Stomach (tissue), 9 donors: ENCODE results near the gene GRK2. TPM values are rescaled to one million over a fixed set of nuclear protein-coding genes. Genes with fewer than 3 reads are reported as not detected.
A peak's percentile ranks its signal among the peaks of the same experiment; 100 is the strongest.

Experiments
- DNase-seq, 2 donors: peaks; one replicate each; pipeline versions ENCODE4 v3.0.0 to v3.0.0-alpha.2; 2013 to 2019
- H3K27ac ChIP-seq, 5 donors: fragments of 200-600 bp in 4 of 5; sonication (generic) in 4 of 5; one replicate each; pipeline ENCODE4 v1.5.1; 2013 to 2019; ENCODE audit warnings: mild to moderate bottlenecking in 1 of 5, moderate library complexity in 1 of 5
- H3K27me3 ChIP-seq, 3 donors: fragments of 200-600 bp; sonication (generic); one replicate each; pipeline ENCODE4 v1.5.1; 2017 to 2019; ENCODE audit warnings: mixed run types in 1 of 3
- H3K36me3 ChIP-seq, 4 donors: fragments of 200-600 bp; sonication (generic); 1 replicate in 3 of 4; 2 replicates in 1 of 4; pipeline ENCODE4 v1.5.1; 2016 to 2019
- H3K4me1 ChIP-seq, 4 donors: fragments of 200-600 bp; sonication (generic); one replicate each; pipeline ENCODE4 v1.5.1; 2016 to 2019
- H3K4me3 ChIP-seq, 4 donors: fragments of 200-600 bp; sonication (generic) in 3 of 4; one replicate each; pipeline ENCODE4 v1.5.1; 2016 to 2019; ENCODE audit warnings: mild to moderate bottlenecking in 1 of 4
- H3K9me3 ChIP-seq, 4 donors: fragments of 200-600 bp; sonication (generic); one replicate each; pipeline ENCODE4 v1.5.1; 2016 to 2019
- EP300 ChIP-seq: sonication (generic); formaldehyde crosslinking; IDR thresholded peaks from one replicate; pipeline ENCODE4 v1.6.1; 2017; ENCODE audit warnings: antibody characterized with exemption
- POLR2A ChIP-seq, 4 donors: fragments of 450-650 bp; IDR thresholded peaks; one replicate each; pipeline ENCODE4 v1.6.1; 2016; ENCODE audit warnings: antibody characterized with exemption in 4 of 4, control low read depth in 2 of 4, mild to moderate bottlenecking in 1 of 4, moderate library complexity in 1 of 4
- POLR2AphosphoS5 ChIP-seq, 3 donors: sonication (generic); formaldehyde crosslinking; IDR thresholded peaks; one replicate each; pipeline ENCODE4 v1.6.1; 2016; ENCODE audit warnings: antibody characterized with exemption in 3 of 3
- WGBS, 5 donors: extraction: QIAGEN DNeasy Blood & Tissue Kit in 3 of 5; methylation state at CpG; one replicate each; pipeline versions ENCODE4 v1.1.5 to v1.1.7; 2013 to 2018; 5-methylcytosine and 5-hydroxymethylcytosine counted together
- intact Hi-C: fragments of 100-400 bp; cut with DNase I; formaldehyde crosslinking; loops from one replicate; pipeline ENCODE4 v1.15.1; 2023; ENCODE audit warnings: low total_unique reads
- polyA plus RNA-seq, 3 donors: library from polyadenylated mRNA; stranded (reverse); fragments of 200-250 nt; gene quantifications; one replicate each; pipeline ENCODE4 v1.2.3, GENCODE V29; 2013
- total RNA-seq, 5 donors: library from RNA; depleted of rRNA; stranded (reverse); fragments of >200 nt; gene quantifications; one replicate each; pipeline versions ENCODE4 v1.1.0 to v1.2.3, GENCODE V29; 2014 to 2016
- TF ChIP-seq, protein P1 (sequence below), 7 experiments: fragments of 450-650 bp in 4 of 7; fragments of 200-600 bp in 3 of 7; sonication (generic) in 3 of 7; IDR thresholded peaks; one replicate each; pipeline ENCODE4 v1.5.1; 2016 to 2019; ENCODE audit warnings: antibody characterized with exemption in 7 of 7, control low read depth in 2 of 7, mild to moderate bottlenecking in 1 of 7
- donor health status: healthy with polysubstance abuse.
- donor health status: Bipolar disorder and iron deficiency.
- donor health status: healthy.

The GRK2 gene
- total and polyA plus RNA-seq, 8 donors, result 44.0 to 266 (median 86.2) TPM

DNA sequence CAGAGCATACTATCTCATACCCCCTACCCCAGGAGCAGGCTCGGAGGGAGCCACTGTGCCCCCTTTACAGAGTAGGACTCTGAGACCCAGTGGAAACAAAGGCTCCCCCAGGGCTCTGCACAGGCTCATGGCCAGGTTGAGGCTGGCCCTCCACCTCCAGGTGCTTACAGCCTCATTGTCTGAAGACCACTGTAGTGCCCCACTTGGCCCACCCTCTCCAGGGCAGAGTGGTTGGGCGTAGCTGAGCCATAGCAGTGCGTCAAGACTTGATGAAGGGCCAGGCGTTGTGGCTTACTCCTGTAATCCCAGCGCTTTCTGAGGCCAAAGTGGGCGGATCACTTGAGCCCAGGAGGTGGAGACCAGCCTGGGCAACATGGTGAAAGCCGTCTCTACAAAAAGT is 24.5 kb downstream of the GRK2 start:
- Histone ChIP-seq H3K4me1 (peaks cover 44 to 74% (median 57%) of the 10 kb centered on the region in 4 donors), H3K27me3 (no peaks in the 10 kb centered on the region), H3K36me3 (peaks cover 16 to 54% (median 47%) of the 10 kb centered on the region in 4 donors), H3K4me3 (peak overlapping the region in 3 of 4 donors; percentile 70 to 80 (median 73)), H3K9me3 (peaks cover 0 to 7% (median 0%) of the 10 kb centered on the region in 4 donors), H3K27ac (peak overlapping the region in 4 of 5 donors; percentile 85 to 99 (median 94))
- WGBS, 5 donors, result 68 to 87% (median 75%) methylated on average over 7 of the region's 7 CpGs
- TF ChIP-seq POLR2A (IDR thresholded peaks at IDR 0.05) (no peak), POLR2AphosphoS5 (IDR thresholded peaks at IDR 0.05) (peak in 1 of 3 donors; percentile 20), EP300 (no peak)
- TF ChIP-seq, protein P1, sequence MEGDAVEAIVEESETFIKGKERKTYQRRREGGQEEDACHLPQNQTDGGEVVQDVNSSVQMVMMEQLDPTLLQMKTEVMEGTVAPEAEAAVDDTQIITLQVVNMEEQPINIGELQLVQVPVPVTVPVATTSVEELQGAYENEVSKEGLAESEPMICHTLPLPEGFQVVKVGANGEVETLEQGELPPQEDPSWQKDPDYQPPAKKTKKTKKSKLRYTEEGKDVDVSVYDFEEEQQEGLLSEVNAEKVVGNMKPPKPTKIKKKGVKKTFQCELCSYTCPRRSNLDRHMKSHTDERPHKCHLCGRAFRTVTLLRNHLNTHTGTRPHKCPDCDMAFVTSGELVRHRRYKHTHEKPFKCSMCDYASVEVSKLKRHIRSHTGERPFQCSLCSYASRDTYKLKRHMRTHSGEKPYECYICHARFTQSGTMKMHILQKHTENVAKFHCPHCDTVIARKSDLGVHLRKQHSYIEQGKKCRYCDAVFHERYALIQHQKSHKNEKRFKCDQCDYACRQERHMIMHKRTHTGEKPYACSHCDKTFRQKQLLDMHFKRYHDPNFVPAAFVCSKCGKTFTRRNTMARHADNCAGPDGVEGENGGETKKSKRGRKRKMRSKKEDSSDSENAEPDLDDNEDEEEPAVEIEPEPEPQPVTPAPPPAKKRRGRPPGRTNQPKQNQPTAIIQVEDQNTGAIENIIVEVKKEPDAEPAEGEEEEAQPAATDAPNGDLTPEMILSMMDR (IDR thresholded peaks at IDR 0.05), result no peak
- intact Hi-C loops, result no loop called here
- DNase-seq, result peak in 1 of 2 donors; percentile 59

- peaks cover 0 to 10% (median 0%) of the 10 kb centered on the region in 4 donors for H3K9me3 ChIP-seq
- no peak for DNase-seq
- 93 to 97% (median 94%) methylated on average over 30 to 33 of the region's 33 CpGs for WGBS, 5 donors
- H3K4me3 ChIP-seq, result no peak overlapping the region
- intact Hi-C loops, result no loop called here
- peaks cover 17 to 54% (median 43%) of the 10 kb centered on the region in 4 donors for H3K36me3 ChIP-seq
- H3K4me1 ChIP-seq, result peaks cover 44 to 64% (median 52%) of the 10 kb centered on the region in 4 donors
- no peak for TF ChIP-seq POLR2A (IDR thresholded peaks at IDR 0.05)
- no peak for TF ChIP-seq EP300
- TF ChIP-seq POLR2AphosphoS5 (IDR thresholded peaks at IDR 0.05), result no peak
- TF ChIP-seq, protein P1 (IDR thresholded peaks at IDR 0.05), result no peak
- H3K27me3 ChIP-seq, result no peaks in the 10 kb centered on the region
- H3K27ac ChIP-seq, result peak overlapping the region in 2 of 5 donors; percentile 29 to 85
Measured at GRCh38 chr11:67291481-67292381, 25.5 kb downstream of the GRK2 start.

DNA sequence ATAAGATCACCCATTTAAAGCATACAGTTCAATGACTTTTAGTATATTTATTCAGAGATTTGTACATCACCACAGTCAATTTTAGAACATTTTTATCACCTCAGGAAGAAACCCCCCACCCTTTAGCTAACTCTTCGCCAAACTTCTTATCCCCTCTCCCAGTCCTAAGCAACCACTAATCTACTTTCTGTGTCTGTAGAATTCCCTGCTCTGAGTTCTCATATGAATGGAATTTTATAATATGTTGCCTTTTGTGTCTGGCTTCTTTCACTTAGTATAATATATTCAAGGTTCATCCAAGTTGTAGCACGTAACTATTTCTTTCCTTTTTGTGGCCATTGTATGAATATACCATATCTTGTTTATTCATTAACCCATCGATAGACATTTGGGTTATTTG is 26.4 kb downstream of the GRK2 start:
- 54 to 69% (median 58%) methylated on average over 3 of the region's 3 CpGs for WGBS, 5 donors
- peaks cover 17 to 58% (median 48%) of the 10 kb centered on the region in 4 donors for H3K36me3 ChIP-seq
- intact Hi-C loops, result no loop called here
- H3K4me1 ChIP-seq, result peaks cover 34 to 55% (median 44%) of the 10 kb centered on the region in 4 donors
- peaks cover 0 to 10% (median 0%) of the 10 kb centered on the region in 4 donors for H3K9me3 ChIP-seq
- no peaks in the 10 kb centered on the region for H3K27me3 ChIP-seq
- no peak for DNase-seq
- H3K27ac ChIP-seq, result peak overlapping the region in 1 of 5 donors; percentile 85
- H3K4me3 ChIP-seq, result no peak overlapping the region
- TF ChIP-seq POLR2AphosphoS5 (IDR thresholded peaks at IDR 0.05), result no peak

GRCh38 chr11:67293090-67293489 is 26.8 kb downstream of the GRK2 start:
- peak overlapping the region in 1 of 5 donors; percentile 85 for H3K27ac ChIP-seq
- no peak for DNase-seq
- peaks cover 0 to 10% (median 0%) of the 10 kb centered on the region in 4 donors for H3K9me3 ChIP-seq
- peaks cover 30 to 52% (median 40%) of the 10 kb centered on the region in 4 donors for H3K4me1 ChIP-seq
- H3K4me3 ChIP-seq, result no peak overlapping the region
- TF ChIP-seq, protein P1 (IDR thresholded peaks at IDR 0.05), result no peak
- TF ChIP-seq EP300, result no peak
- peak in 1 of 3 donors; percentile 18 for TF ChIP-seq POLR2AphosphoS5 (IDR thresholded peaks at IDR 0.05)
- intact Hi-C loops, result no loop called here
- 16 to 31% (median 24%) methylated on average over 3 of the region's 3 CpGs for WGBS, 5 donors
- H3K27me3 ChIP-seq, result no peaks in the 10 kb centered on the region
- peaks cover 17 to 58% (median 52%) of the 10 kb centered on the region in 4 donors for H3K36me3 ChIP-seq
